ENCODE results near the gene DMD. TPM values are rescaled to one million over a fixed set of nuclear protein-coding genes. Genes with fewer than 3 reads are reported as not detected.

DMD gene
- total RNA-seq, 1 donor from 2014 or later, result 23.9 TPM

GRCh38 chrX:31658360-31658759 is 1553.0 kb downstream of the DMD start:
- Mint-ChIP-seq H3K9me3 (ENCODE audit: low read depth) (peaks cover 23% of the 10 kb centered on the region), H3K27me3 (no peaks in the 10 kb centered on the region), H3K4me3 (ENCODE audit: low read depth) (no peak overlapping the region), H3K36me3 (ENCODE audit: insufficient read depth) (no peaks in the 10 kb centered on the region), H3K4me1 (ENCODE audit: low read depth) (no peaks in the 10 kb centered on the region), H3K27ac (no peak overlapping the region)
- TF ChIP-seq CTCF (IDR thresholded peaks at IDR 0.05; ENCODE audit: unreplicated experiment), result peak; percentile 61
- DNase-seq (ENCODE audit: low spot score, unreplicated experiment), result no peak

DNA sequence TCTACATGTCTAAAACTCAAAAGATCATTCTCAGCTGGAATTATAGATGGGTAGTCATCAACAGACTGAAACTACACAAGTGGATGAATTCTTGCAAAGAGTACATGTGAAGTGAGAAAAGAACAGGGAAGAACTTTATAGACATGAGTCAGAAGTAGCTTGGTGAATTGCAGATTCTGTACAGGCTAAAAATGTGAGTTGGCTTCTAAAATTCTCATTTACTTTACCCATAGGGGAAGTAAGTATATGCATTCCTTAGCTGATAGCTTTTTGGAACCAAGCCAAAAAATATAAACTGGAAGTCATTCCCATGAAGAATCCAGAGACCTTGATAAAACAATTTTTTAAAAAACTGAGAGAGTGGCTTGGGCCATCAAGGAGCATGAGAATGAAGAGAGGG is 1555.3 kb downstream of the DMD start:
- peaks cover 40% of the 10 kb centered on the region for H3K9me3 Mint-ChIP-seq (ENCODE audit: low read depth)
- no peak for DNase-seq (ENCODE audit: low spot score, unreplicated experiment)
- no peaks in the 10 kb centered on the region for H3K27me3 Mint-ChIP-seq
- H3K4me3 Mint-ChIP-seq (ENCODE audit: low read depth), result no peak overlapping the region
- no peak for TF ChIP-seq CTCF (IDR thresholded peaks at IDR 0.05; ENCODE audit: unreplicated experiment)
- no peaks in the 10 kb centered on the region for H3K4me1 Mint-ChIP-seq (ENCODE audit: low read depth)
- no peaks in the 10 kb centered on the region for H3K36me3 Mint-ChIP-seq (ENCODE audit: insufficient read depth)
- H3K27ac Mint-ChIP-seq, result no peak overlapping the region

- no peak for TF ChIP-seq CTCF (IDR thresholded peaks at IDR 0.05; ENCODE audit: unreplicated experiment)
- DNase-seq (ENCODE audit: low spot score, unreplicated experiment), result no peak
- H3K27ac Mint-ChIP-seq, result no peak overlapping the region
- no peaks in the 10 kb centered on the region for H3K36me3 Mint-ChIP-seq (ENCODE audit: insufficient read depth)
- H3K4me1 Mint-ChIP-seq (ENCODE audit: low read depth), result no peaks in the 10 kb centered on the region
- H3K9me3 Mint-ChIP-seq (ENCODE audit: low read depth), result peaks cover 42% of the 10 kb centered on the region
- H3K27me3 Mint-ChIP-seq, result peaks cover 3% of the 10 kb centered on the region
- no peak overlapping the region for H3K4me3 Mint-ChIP-seq (ENCODE audit: low read depth)
These were observed 1557.9 kb downstream of the DMD start for GRCh38 chrX:31653422-31653821.

GRCh38 chrX:31652650-31653049 is 1558.7 kb downstream of the DMD start:
- Mint-ChIP-seq H3K9me3 (ENCODE audit: low read depth) (peaks cover 42% of the 10 kb centered on the region), H3K4me3 (ENCODE audit: low read depth) (no peak overlapping the region), H3K27me3 (peaks cover 3% of the 10 kb centered on the region), H3K4me1 (ENCODE audit: low read depth) (peaks cover 1% of the 10 kb centered on the region), H3K36me3 (ENCODE audit: insufficient read depth) (no peaks in the 10 kb centered on the region), H3K27ac (no peak overlapping the region)
- DNase-seq (ENCODE audit: low spot score, unreplicated experiment), result no peak
- no peak for TF ChIP-seq CTCF (IDR thresholded peaks at IDR 0.05; ENCODE audit: unreplicated experiment)

GRCh38 chrX:31649201-31649600 is 1562.1 kb downstream of the DMD start:
- H3K36me3 Mint-ChIP-seq (ENCODE audit: insufficient read depth), result no peaks in the 10 kb centered on the region
- no peak for TF ChIP-seq CTCF (IDR thresholded peaks at IDR 0.05; ENCODE audit: unreplicated experiment)
- no peak overlapping the region for H3K4me3 Mint-ChIP-seq (ENCODE audit: low read depth)

More at GRCh38 chrX:31649201-31649600, 1562.1 kb downstream of the DMD start:
- Mint-ChIP-seq H3K9me3 (ENCODE audit: low read depth) (peaks cover 34% of the 10 kb centered on the region), H3K4me1 (ENCODE audit: low read depth) (peaks cover 1% of the 10 kb centered on the region), H3K27ac (no peak overlapping the region), H3K27me3 (peaks cover 3% of the 10 kb centered on the region)
- no peak for DNase-seq (ENCODE audit: low spot score, unreplicated experiment)
